HepG2 (cell line): ENCODE data around the gene NTN5. TPM values are rescaled to one million over a fixed set of nuclear protein-coding genes. Genes with fewer than 3 reads are reported as not detected.

Experiments used
- ATAC-seq: fragments of 200-7000 bp; cut with Tn5 transposase; 3 replicates; pipeline ENCODE4 v1.9.1; 2020; ENCODE audit warnings: mild to moderate bottlenecking, moderate library complexity
- BruUV-seq: library from RNA; stranded (reverse); fragments of 400-500 nt; replicated peaks from 2 replicates; lab custom pipeline; 2021; lab: Mats Ljungman, UMichigan
- CTCF ChIA-PET: fragments of 300-600 bp; formaldehyde crosslinking; extraction: SDS; loops from one replicate; lab custom pipeline; 2021; ENCODE audit warnings: low total read pairs, inconsistent platforms, low intra/inter-chr PET ratio; lab: Yijun Ruan, JAX
- POLR2A ChIA-PET: fragments of 350-600 bp; sonication (Branson Sonifier 250); formaldehyde crosslinking; loops from one replicate; lab custom pipeline; 2020; ENCODE audit warnings: antibody characterized with exemption, inconsistent platforms; lab: Yijun Ruan, JAX
- DNase-seq: peaks from one replicate; pipeline ENCODE4 v3.0.0-alpha.2; 2015; ENCODE audit warnings: low spot score
- FAIRE-seq: peaks from 3 replicates; lab custom pipeline; 2011; peaks lifted over from hg19 to GRCh38; lab: Jason Lieb, UNC
- H2AFZ ChIP-seq: one replicate; pipeline ENCODE4 v1.6.1; 2011; ENCODE audit warnings: low read length, inconsistent platforms
- H3K27ac ChIP-seq: fragments of 300-600 bp; 3 replicates; pipeline ENCODE4 v1.8.0; 2011; ENCODE audit warnings: mixed run types, mild to moderate bottlenecking, mixed read lengths, low read length, inconsistent platforms; ENCODE audit not compliant: insufficient read depth; ENCODE audit errors: extremely low read length
- H3K27me3 ChIP-seq, 2 experiments: fragments of 200-600 bp in 1 of 2; 2 replicates in 1 of 2; 3 replicates in 1 of 2; pipeline versions ENCODE4 v1.6.0 to v1.8.0; 2011; ENCODE audit warnings: low read length in 2 of 2, mild to moderate bottlenecking in 2 of 2, moderate library complexity in 2 of 2, inconsistent platforms in 1 of 2; ENCODE audit not compliant: insufficient read depth in 2 of 2, control insufficient read depth in 1 of 2
- H3K36me3 ChIP-seq, 2 experiments: fragments of 200-600 bp in 1 of 2; replicated peaks in 1 of 2; 2 replicates in 1 of 2; 3 replicates in 1 of 2; pipeline versions ENCODE4 v1.5.1 to v1.8.0; 2011; ENCODE audit warnings: low read length in 2 of 2, inconsistent platforms in 1 of 2; ENCODE audit not compliant: insufficient read depth in 2 of 2, control insufficient read depth in 1 of 2
- H3K4me1 ChIP-seq: 2 replicates; pipeline ENCODE4 v1.5.1; 2012; ENCODE audit warnings: low read length, inconsistent platforms; ENCODE audit not compliant: insufficient read depth
- H3K4me2 ChIP-seq: 2 replicates; pipeline ENCODE4 v1.6.0; 2011; ENCODE audit warnings: low read depth, low read length, inconsistent platforms
- H3K4me3 ChIP-seq, 3 experiments: fragments of 200-600 bp in 1 of 3; sonication (generic), shearing (Covaris generic) in 1 of 3; replicated peaks in 1 of 3; 2 replicates each; pipeline ENCODE4 v1.5.1; 2011 to 2016; ENCODE audit warnings: low read length in 3 of 3, inconsistent platforms in 2 of 3, low read depth in 2 of 3, mild to moderate bottlenecking in 2 of 3, control low read depth in 1 of 3, mixed read lengths in 1 of 3; ENCODE audit not compliant: insufficient read depth in 1 of 3
- H3K79me2 ChIP-seq: one replicate; pipeline ENCODE4 v1.6.1; 2011; ENCODE audit warnings: low read length, inconsistent platforms; ENCODE audit not compliant: insufficient read depth
- H3K9ac ChIP-seq: 2 replicates; pipeline ENCODE4 v1.6.0; 2011; ENCODE audit warnings: mild to moderate bottlenecking, low read depth, low read length, inconsistent platforms; ENCODE audit not compliant: insufficient read depth
- H3K9me3 ChIP-seq: 2 replicates; pipeline ENCODE4 v1.5.1; 2012; ENCODE audit warnings: mild to moderate bottlenecking, low read length
- H4K20me1 ChIP-seq: 2 replicates; pipeline ENCODE4 v1.6.0; 2011; ENCODE audit warnings: inconsistent platforms, mild to moderate bottlenecking, low read length, moderate library complexity; ENCODE audit not compliant: insufficient read depth
- AGO2 ChIP-seq: fragments of 200-400 bp; formaldehyde crosslinking; optimal IDR thresholded peaks from 2 replicates; pipeline ENCODE3; 2017; ENCODE audit warnings: mild to moderate bottlenecking, low read depth, low read length, moderate library complexity
- E2F1 ChIP-seq: sonication (generic); formaldehyde crosslinking; IDR thresholded peaks from 2 replicates; pipeline ENCODE4 v1.5.0; 2020; ENCODE audit warnings: missing genetic modification reagents
- GFI1 ChIP-seq: sonication (generic); formaldehyde crosslinking; IDR thresholded peaks from 2 replicates; pipeline ENCODE4 v1.5.0; 2020; ENCODE audit warnings: missing genetic modification reagents, mild to moderate bottlenecking, borderline replicate concordance
- RBM22 ChIP-seq: fragments of 200-400 bp; formaldehyde crosslinking; optimal IDR thresholded peaks from 2 replicates; pipeline ENCODE3; 2017; ENCODE audit warnings: mild to moderate bottlenecking, low read length, moderate library complexity
- SNAPC4 ChIP-seq: sonication (generic); formaldehyde crosslinking; IDR thresholded peaks from 2 replicates; pipeline ENCODE4 v1.4.0; 2020; ENCODE audit warnings: mild to moderate bottlenecking, missing genetic modification reagents
- THAP7 ChIP-seq: sonication (generic); formaldehyde crosslinking; IDR thresholded peaks from 2 replicates; pipeline ENCODE4 v1.8.1; 2023; ENCODE audit warnings: mild to moderate bottlenecking, missing genetic modification reagents
- ZFP90 ChIP-seq: sonication (generic); formaldehyde crosslinking; IDR thresholded peaks from 2 replicates; pipeline ENCODE4 v1.8.0; 2022; ENCODE audit warnings: missing genetic modification reagents, mild to moderate bottlenecking, inconsistent platforms, borderline replicate concordance
- ZFP91 ChIP-seq: sonication (generic); formaldehyde crosslinking; IDR thresholded peaks from 2 replicates; pipeline ENCODE4 v1.9.0; 2022; ENCODE audit warnings: missing genetic modification reagents, mild to moderate bottlenecking, borderline replicate concordance
- ZNF30 ChIP-seq: sonication (generic); formaldehyde crosslinking; IDR thresholded peaks from 2 replicates; pipeline ENCODE4 v1.5.0; 2020; ENCODE audit warnings: mild to moderate bottlenecking, missing genetic modification reagents
- WGBS: methylation state at CpG from one replicate; pipeline ENCODE4 v1.1.6; 2017; ENCODE audit warnings: low lambda C conversion rate; 5-methylcytosine and 5-hydroxymethylcytosine counted together
- in situ Hi-C: cut with HindIII; loops from 2 replicates; pipeline ENCODE4 v1.10.0; 2017; ENCODE audit warnings: low pct_unique_long_range_greater_than_20kb; ENCODE audit not compliant: extremely low pct_ligation_motif_present
- intact Hi-C: fragments of 100-400 bp; cut with micrococcal nuclease; formaldehyde crosslinking; loops from one replicate; pipeline ENCODE4 v1.10.0; 2022; ENCODE audit not compliant: unreplicated experiment
- polyA plus RNA-seq, 8 experiments: library from polyadenylated mRNA; depleted of rRNA in 3 of 8; stranded (reverse) in 7 of 8; unstranded in 1 of 8; fragments of >200 nt; fragmentation: Illumina TruSeq in 4 of 8; extraction: Trizol in 4 of 8; gene quantifications; 2 replicates each; pipeline versions ENCODE4 v1.2.1 to v1.2.3, GENCODE V29; 2011 to 2016; ENCODE audit warnings: low read depth in 4 of 8, missing spikeins in 1 of 8, mixed read lengths in 1 of 8; ENCODE audit not compliant: insufficient read depth in 1 of 8
- total RNA-seq, 5 experiments: library from RNA; depleted of rRNA; stranded (reverse); fragments of >200 nt; fragmentation: Illumina TruSeq; extraction: Trizol; gene quantifications; 2 replicates each; pipeline ENCODE4 v1.2.3, GENCODE V29; 2016; ENCODE audit warnings: low read depth in 1 of 5

The NTN5 gene
- total and polyA plus RNA-seq, 2 of the 13 experiments (the other 11 are each of a cell fraction or from before 2014, with no cell fraction given) = 0.05 TPM; not detected in 1

- no peak for TF ChIP-seq SNAPC4 (CRISPR knock-in tag)
- TF ChIP-seq THAP7 (CRISPR knock-in tag) = no peak
- peak; percentile 15 for TF ChIP-seq RBM22
Measured at GRCh38 chr19:48628486-48629296, 44.1 kb downstream of the NTN5 start (continued).

- H3K9ac ChIP-seq = peak overlapping the region; percentile 26; the same call in 1 of the 2 replicates
- in situ Hi-C loops (no loop called here), intact Hi-C loops (no loop called here)
- DNase-seq (no peak), FAIRE-seq (no peak), ATAC-seq (no peak)
- no peaks in the 10 kb centered on the region for H3K36me3 ChIP-seq
- no peaks in the 10 kb centered on the region for H3K79me2 ChIP-seq
- peak overlapping the region; percentile 69 for H3K27ac ChIP-seq
- H3K4me2 ChIP-seq = no peak overlapping the region
- H3K4me1 ChIP-seq = peaks cover 57% of the 10 kb centered on the region
- no peaks in the 10 kb centered on the region for H3K27me3 ChIP-seq
- no peaks in the 10 kb centered on the region for H3K9me3 ChIP-seq
- POLR2A ChIA-PET = interaction anchor here (1.8 kb wide), 1 partner anchor 9 kb away, joined by 20 read pairs; the partner anchor contains the start of genes RPL18 and SPHK2
- H4K20me1 ChIP-seq = no peaks in the 10 kb centered on the region
- CTCF ChIA-PET = no interaction called here
- no TSS peak for BruUV-seq
- H2AFZ ChIP-seq = no peak overlapping the region
- H3K4me3 ChIP-seq = no peak overlapping the region
- WGBS = 92% methylated on average over 5 of the region's 17 CpGs
- TF ChIP-seq ZFP90 (CRISPR knock-in tag) (0 out of 2 replicates have a peak, but pooled peaks have one; percentile 8), E2F1 (0 out of 2 replicates have a peak, but pooled peaks have one; percentile 4), GFI1 (CRISPR knock-in tag) (no peak), ZNF30 (CRISPR knock-in tag) (0 out of 2 replicates have a peak, but pooled peaks have one; percentile 1), AGO2 (peak; percentile 36), ZFP91 (CRISPR knock-in tag) (0 out of 2 replicates have a peak, but pooled peaks have one; percentile 3)
Measured at GRCh38 chr19:48627865-48628314, 44.9 kb downstream of the NTN5 start.
